DND-41 (cell line): ENCODE results near the gene ARHGAP1.

Experiments
- CTCF ChIP-seq: IDR thresholded peaks from 2 replicates; pipeline ENCODE4 v1.5.1; 2012; ENCODE audit warnings: borderline replicate concordance, low read length, moderate library complexity, mild to moderate bottlenecking; ENCODE audit not compliant: poor library complexity, severe bottlenecking; ENCODE audit errors: extremely low read depth
- EZH2 ChIP-seq: IDR thresholded peaks from 3 replicates; pipeline ENCODE4 v1.6.1; 2012; ENCODE audit warnings: borderline replicate concordance, low read depth, mild to moderate bottlenecking, moderate library complexity, low read length, inconsistent platforms; ENCODE audit not compliant: severe bottlenecking

GRCh38 chr11:46697723-46698122 lies 2.7 kb downstream of the ARHGAP1 start:
- no peak for TF ChIP-seq CTCF
- TF ChIP-seq EZH2 = no peak
